HepG2 (cell line): ENCODE measurements around the gene DNMT1. TPM values are rescaled to one million over a fixed set of nuclear protein-coding genes. Genes with fewer than 3 reads are reported as not detected.

ENCODE experiments used
- ATAC-seq: fragments of 200-7000 bp; cut with Tn5 transposase; 3 replicates; pipeline ENCODE4 v1.9.1; 2020; ENCODE audit warnings: mild to moderate bottlenecking, moderate library complexity
- BruUV-seq: library from RNA; stranded (reverse); fragments of 400-500 nt; replicated peaks from 2 replicates; lab custom pipeline; 2021; lab: Mats Ljungman, UMichigan
- CTCF ChIA-PET: fragments of 300-600 bp; formaldehyde crosslinking; extraction: SDS; loops from one replicate; lab custom pipeline; 2021; ENCODE audit warnings: low total read pairs, inconsistent platforms, low intra/inter-chr PET ratio; lab: Yijun Ruan, JAX
- POLR2A ChIA-PET: fragments of 350-600 bp; sonication (Branson Sonifier 250); formaldehyde crosslinking; loops from one replicate; lab custom pipeline; 2020; ENCODE audit warnings: antibody characterized with exemption, inconsistent platforms; lab: Yijun Ruan, JAX
- DNase-seq: peaks from one replicate; pipeline ENCODE4 v3.0.0-alpha.2; 2015; ENCODE audit warnings: low spot score
- FAIRE-seq: peaks from 3 replicates; lab custom pipeline; 2011; peaks lifted over from hg19 to GRCh38; lab: Jason Lieb, UNC
- H2AFZ ChIP-seq: one replicate; pipeline ENCODE4 v1.6.1; 2011; ENCODE audit warnings: low read length, inconsistent platforms
- H3K27ac ChIP-seq: fragments of 300-600 bp; 3 replicates; pipeline ENCODE4 v1.8.0; 2011; ENCODE audit warnings: mixed run types, mild to moderate bottlenecking, mixed read lengths, low read length, inconsistent platforms; ENCODE audit not compliant: insufficient read depth; ENCODE audit errors: extremely low read length
- H3K27me3 ChIP-seq, 2 experiments: fragments of 200-600 bp in 1 of 2; 2 replicates in 1 of 2; 3 replicates in 1 of 2; pipeline versions ENCODE4 v1.6.0 to v1.8.0; 2011; ENCODE audit warnings: low read length in 2 of 2, mild to moderate bottlenecking in 2 of 2, moderate library complexity in 2 of 2, inconsistent platforms in 1 of 2; ENCODE audit not compliant: insufficient read depth in 2 of 2, control insufficient read depth in 1 of 2
- H3K36me3 ChIP-seq, 2 experiments: fragments of 200-600 bp in 1 of 2; replicated peaks in 1 of 2; 2 replicates in 1 of 2; 3 replicates in 1 of 2; pipeline versions ENCODE4 v1.5.1 to v1.8.0; 2011; ENCODE audit warnings: low read length in 2 of 2, inconsistent platforms in 1 of 2; ENCODE audit not compliant: insufficient read depth in 2 of 2, control insufficient read depth in 1 of 2
- H3K4me1 ChIP-seq: 2 replicates; pipeline ENCODE4 v1.5.1; 2012; ENCODE audit warnings: low read length, inconsistent platforms; ENCODE audit not compliant: insufficient read depth
- H3K4me2 ChIP-seq: 2 replicates; pipeline ENCODE4 v1.6.0; 2011; ENCODE audit warnings: low read depth, low read length, inconsistent platforms
- H3K4me3 ChIP-seq, 3 experiments: fragments of 200-600 bp in 1 of 3; sonication (generic), shearing (Covaris generic) in 1 of 3; replicated peaks in 1 of 3; 2 replicates each; pipeline ENCODE4 v1.5.1; 2011 to 2016; ENCODE audit warnings: low read length in 3 of 3, inconsistent platforms in 2 of 3, low read depth in 2 of 3, mild to moderate bottlenecking in 2 of 3, control low read depth in 1 of 3, mixed read lengths in 1 of 3; ENCODE audit not compliant: insufficient read depth in 1 of 3
- H3K79me2 ChIP-seq: one replicate; pipeline ENCODE4 v1.6.1; 2011; ENCODE audit warnings: low read length, inconsistent platforms; ENCODE audit not compliant: insufficient read depth
- H3K9ac ChIP-seq: 2 replicates; pipeline ENCODE4 v1.6.0; 2011; ENCODE audit warnings: mild to moderate bottlenecking, low read depth, low read length, inconsistent platforms; ENCODE audit not compliant: insufficient read depth
- H3K9me3 ChIP-seq: 2 replicates; pipeline ENCODE4 v1.5.1; 2012; ENCODE audit warnings: mild to moderate bottlenecking, low read length
- H4K20me1 ChIP-seq: 2 replicates; pipeline ENCODE4 v1.6.0; 2011; ENCODE audit warnings: inconsistent platforms, mild to moderate bottlenecking, low read length, moderate library complexity; ENCODE audit not compliant: insufficient read depth
- ADNP ChIP-seq: sonication (generic); formaldehyde crosslinking; IDR thresholded peaks from 2 replicates; pipeline ENCODE4 v1.4.0; 2020; ENCODE audit warnings: missing genetic modification reagents
- AGO1 ChIP-seq: fragments of 200-400 bp; formaldehyde crosslinking; IDR thresholded peaks from 2 replicates; pipeline ENCODE4 v1.6.1; 2017; ENCODE audit warnings: mild to moderate bottlenecking, low read depth, low read length, moderate library complexity; ENCODE audit not compliant: poor library complexity, severe bottlenecking
- CHD4 ChIP-seq: fragments of 200-600 bp; sonication (generic); IDR thresholded peaks from 2 replicates; pipeline ENCODE4 v1.7.0; 2017; ENCODE audit warnings: mild to moderate bottlenecking, low read length, borderline replicate concordance
- CREM ChIP-seq, 2 experiments: sonication (generic) in 1 of 2; formaldehyde crosslinking in 1 of 2; IDR thresholded peaks; 2 replicates each; pipeline versions ENCODE4 v1.4.0 to v1.6.1; 2016 to 2020; ENCODE audit warnings: antibody characterized with exemption in 1 of 2, mild to moderate bottlenecking in 1 of 2, missing genetic modification reagents in 1 of 2
- DMAP1 ChIP-seq: IDR thresholded peaks from 2 replicates; pipeline ENCODE4 v1.6.1; 2016
- EEA1 ChIP-seq: sonication (generic); formaldehyde crosslinking; IDR thresholded peaks from 2 replicates; pipeline ENCODE4 v1.5.1; 2020; ENCODE audit warnings: mild to moderate bottlenecking, missing genetic modification reagents, borderline replicate concordance
- FOXK1 ChIP-seq: sonication (generic); formaldehyde crosslinking; IDR thresholded peaks from 2 replicates; pipeline ENCODE4 v1.4.0; 2020; ENCODE audit warnings: low read depth, missing genetic modification reagents, borderline replicate concordance
- HMGXB4 ChIP-seq, 2 experiments: sonication (generic) in 1 of 2; formaldehyde crosslinking in 1 of 2; IDR thresholded peaks; 2 replicates each; pipeline versions ENCODE4 v1.4.0 to v1.6.1; 2018 to 2020; ENCODE audit warnings: missing genetic modification reagents in 2 of 2, borderline replicate concordance in 1 of 2, low read depth in 1 of 2, mild to moderate bottlenecking in 1 of 2, missing biosample characterization in 1 of 2
- MTF2 ChIP-seq: sonication (generic); formaldehyde crosslinking; IDR thresholded peaks from 2 replicates; pipeline ENCODE4 v1.5.0; 2020; ENCODE audit warnings: missing genetic modification reagents, borderline replicate concordance
- NFAT5 ChIP-seq: sonication (generic); formaldehyde crosslinking; IDR thresholded peaks from 2 replicates; pipeline ENCODE4 v1.4.0; 2020; ENCODE audit warnings: missing genetic modification reagents
- SP5 ChIP-seq: IDR thresholded peaks from 2 replicates; pipeline ENCODE4 v1.6.1; 2016; ENCODE audit warnings: low read depth, borderline replicate concordance
- ZFP91 ChIP-seq: sonication (generic); formaldehyde crosslinking; IDR thresholded peaks from 2 replicates; pipeline ENCODE4 v1.9.0; 2022; ENCODE audit warnings: missing genetic modification reagents, mild to moderate bottlenecking, borderline replicate concordance
- ZNF205 ChIP-seq: IDR thresholded peaks from 2 replicates; pipeline ENCODE4 v1.6.1; 2018; ENCODE audit warnings: missing biosample characterization, missing genetic modification reagents
- ZNF597 ChIP-seq: sonication (generic); formaldehyde crosslinking; IDR thresholded peaks from 2 replicates; pipeline ENCODE4 v1.5.0; 2020; ENCODE audit warnings: missing genetic modification reagents
- WGBS: methylation state at CpG from one replicate; pipeline ENCODE4 v1.1.6; 2017; ENCODE audit warnings: low lambda C conversion rate; 5-methylcytosine and 5-hydroxymethylcytosine counted together
- in situ Hi-C: cut with HindIII; loops from 2 replicates; pipeline ENCODE4 v1.10.0; 2017; ENCODE audit warnings: low pct_unique_long_range_greater_than_20kb; ENCODE audit not compliant: extremely low pct_ligation_motif_present
- intact Hi-C: fragments of 100-400 bp; cut with micrococcal nuclease; formaldehyde crosslinking; loops from one replicate; pipeline ENCODE4 v1.10.0; 2022; ENCODE audit not compliant: unreplicated experiment
- polyA plus RNA-seq, 8 experiments: library from polyadenylated mRNA; depleted of rRNA in 3 of 8; stranded (reverse) in 7 of 8; unstranded in 1 of 8; fragments of >200 nt; fragmentation: Illumina TruSeq in 4 of 8; extraction: Trizol in 4 of 8; gene quantifications; 2 replicates each; pipeline versions ENCODE4 v1.2.1 to v1.2.3, GENCODE V29; 2011 to 2016; ENCODE audit warnings: low read depth in 4 of 8, missing spikeins in 1 of 8, mixed read lengths in 1 of 8; ENCODE audit not compliant: insufficient read depth in 1 of 8
- total RNA-seq, 5 experiments: library from RNA; depleted of rRNA; stranded (reverse); fragments of >200 nt; fragmentation: Illumina TruSeq; extraction: Trizol; gene quantifications; 2 replicates each; pipeline ENCODE4 v1.2.3, GENCODE V29; 2016; ENCODE audit warnings: low read depth in 1 of 5

The DNMT1 gene
- total and polyA plus RNA-seq, 2 of the 13 experiments (the other 11 are each of a cell fraction or from before 2014, with no cell fraction given) = 31.2 to 91.1 TPM

- Histone ChIP-seq H2AFZ (no peak overlapping the region), H3K4me3 (peak overlapping the region; percentile 2 to 91 (median 30); a peak in 3 of 6 replicates), H3K4me2 (peak overlapping the region; percentile 94), H3K9ac (peak overlapping the region; percentile 96; the same call in 1 of the 2 replicates), H3K4me1 (peaks cover 41% of the 10 kb centered on the region), H3K27me3 (no peaks in the 10 kb centered on the region; a peak in 1 of 5 replicates), H3K27ac (no peak overlapping the region), H3K79me2 (peaks cover 19% of the 10 kb centered on the region), H3K9me3 (no peaks in the 10 kb centered on the region), H3K36me3 (peaks cover 24 to 40% of the 10 kb centered on the region in 2 experiments), H4K20me1 (peaks cover 5% of the 10 kb centered on the region; the same call in 1 of the 2 replicates)
- CTCF ChIA-PET = no interaction called here
- in situ Hi-C loops (no loop called here), intact Hi-C loops (no loop called here)
- no peak for DNase-seq
- 100% methylated on average over 10 of the region's 14 CpGs for WGBS
- no peak for FAIRE-seq
- no peak for ATAC-seq
- POLR2A ChIA-PET = no interaction called here
- no TSS peak for BruUV-seq
- TF ChIP-seq ZNF597 (CRISPR knock-in tag) (no peak), SP5 (CRISPR knock-in tag) (no peak), ZFP91 (CRISPR knock-in tag) (0 out of 2 replicates have a peak, but pooled peaks have one; percentile 14), CREM (IDR thresholded peaks at IDR 0.05) (no peak), CREM (CRISPR knock-in tag; IDR thresholded peaks at IDR 0.05) (no peak), ZNF205 (CRISPR knock-in tag) (no peak), CHD4 (no peak), EEA1 (CRISPR knock-in tag) (0 out of 2 replicates have a peak, but pooled peaks have one; percentile 27), HMGXB4 (CRISPR knock-in tag; IDR thresholded peaks at IDR 0.05; ENCODE audit: borderline replicate concordance in 1 of 2, low read depth in 1 of 2) (no peak), NFAT5 (CRISPR knock-in tag) (no peak), FOXK1 (no peak), MTF2 (no peak), AGO1 (no peak), ADNP (no peak), DMAP1 (CRISPR knock-in tag) (no peak)
Observed at GRCh38 chr19:10107817-10108367, 86.9 kb downstream of the DNMT1 start.
